Measurements from ENCODE around the gene SERP2. TPM values are rescaled to one million over a fixed set of nuclear protein-coding genes. Genes with fewer than 3 reads are reported as not detected.

The SERP2 gene
- total RNA-seq, 1 donor from 2014 or later: 1.8 TPM

- no peak overlapping the region for H3K27ac Mint-ChIP-seq (ENCODE audit: unreplicated experiment)
- H3K4me1 Mint-ChIP-seq (ENCODE audit: unreplicated experiment): peaks cover 6% of the 10 kb centered on the region
- DNase-seq (ENCODE audit: low spot score): no peak
- peaks cover 5% of the 10 kb centered on the region for H3K27me3 Mint-ChIP-seq (ENCODE audit: unreplicated experiment)
- no peaks in the 10 kb centered on the region for H3K36me3 Mint-ChIP-seq (ENCODE audit: low read depth, unreplicated experiment)
- H3K9me3 Mint-ChIP-seq (ENCODE audit: unreplicated experiment): no peaks in the 10 kb centered on the region
- TF ChIP-seq, protein P1, sequence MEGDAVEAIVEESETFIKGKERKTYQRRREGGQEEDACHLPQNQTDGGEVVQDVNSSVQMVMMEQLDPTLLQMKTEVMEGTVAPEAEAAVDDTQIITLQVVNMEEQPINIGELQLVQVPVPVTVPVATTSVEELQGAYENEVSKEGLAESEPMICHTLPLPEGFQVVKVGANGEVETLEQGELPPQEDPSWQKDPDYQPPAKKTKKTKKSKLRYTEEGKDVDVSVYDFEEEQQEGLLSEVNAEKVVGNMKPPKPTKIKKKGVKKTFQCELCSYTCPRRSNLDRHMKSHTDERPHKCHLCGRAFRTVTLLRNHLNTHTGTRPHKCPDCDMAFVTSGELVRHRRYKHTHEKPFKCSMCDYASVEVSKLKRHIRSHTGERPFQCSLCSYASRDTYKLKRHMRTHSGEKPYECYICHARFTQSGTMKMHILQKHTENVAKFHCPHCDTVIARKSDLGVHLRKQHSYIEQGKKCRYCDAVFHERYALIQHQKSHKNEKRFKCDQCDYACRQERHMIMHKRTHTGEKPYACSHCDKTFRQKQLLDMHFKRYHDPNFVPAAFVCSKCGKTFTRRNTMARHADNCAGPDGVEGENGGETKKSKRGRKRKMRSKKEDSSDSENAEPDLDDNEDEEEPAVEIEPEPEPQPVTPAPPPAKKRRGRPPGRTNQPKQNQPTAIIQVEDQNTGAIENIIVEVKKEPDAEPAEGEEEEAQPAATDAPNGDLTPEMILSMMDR (IDR thresholded peaks at IDR 0.05; ENCODE audit: unreplicated experiment): no peak
- H3K4me3 Mint-ChIP-seq (ENCODE audit: unreplicated experiment): no peak overlapping the region
These were observed 22.7 kb upstream of the SERP2 start for GRCh38 chr13:44350775-44351504.

GRCh38 chr13:44351505-44351854 is 22.1 kb upstream of the SERP2 start:
- TF ChIP-seq, protein P1 (IDR thresholded peaks at IDR 0.05; ENCODE audit: unreplicated experiment): no peak
- Mint-ChIP-seq H3K27me3 (ENCODE audit: unreplicated experiment) (peaks cover 5% of the 10 kb centered on the region), H3K27ac (ENCODE audit: unreplicated experiment) (no peak overlapping the region), H3K36me3 (ENCODE audit: low read depth, unreplicated experiment) (no peaks in the 10 kb centered on the region), H3K4me1 (ENCODE audit: unreplicated experiment) (peaks cover 6% of the 10 kb centered on the region), H3K9me3 (ENCODE audit: unreplicated experiment) (no peaks in the 10 kb centered on the region), H3K4me3 (ENCODE audit: unreplicated experiment) (no peak overlapping the region)
- no peak for DNase-seq (ENCODE audit: low spot score)

- Mint-ChIP-seq H3K36me3 (ENCODE audit: low read depth, unreplicated experiment) (no peaks in the 10 kb centered on the region), H3K4me3 (ENCODE audit: unreplicated experiment) (no peak overlapping the region), H3K9me3 (ENCODE audit: unreplicated experiment) (no peaks in the 10 kb centered on the region), H3K27ac (ENCODE audit: unreplicated experiment) (no peak overlapping the region), H3K27me3 (ENCODE audit: unreplicated experiment) (peaks cover 9% of the 10 kb centered on the region), H3K4me1 (ENCODE audit: unreplicated experiment) (peaks cover 6% of the 10 kb centered on the region)
- TF ChIP-seq, protein P1 (IDR thresholded peaks at IDR 0.05; ENCODE audit: unreplicated experiment): no peak
- DNase-seq (ENCODE audit: low spot score): no peak
These were observed 21.4 kb upstream of the SERP2 start for GRCh38 chr13:44352202-44352601.

GRCh38 chr13:44352671-44353070 is 21.0 kb upstream of the SERP2 start:
- H3K36me3 Mint-ChIP-seq (ENCODE audit: low read depth, unreplicated experiment): no peaks in the 10 kb centered on the region
- no peak for DNase-seq (ENCODE audit: low spot score)

DNA sequence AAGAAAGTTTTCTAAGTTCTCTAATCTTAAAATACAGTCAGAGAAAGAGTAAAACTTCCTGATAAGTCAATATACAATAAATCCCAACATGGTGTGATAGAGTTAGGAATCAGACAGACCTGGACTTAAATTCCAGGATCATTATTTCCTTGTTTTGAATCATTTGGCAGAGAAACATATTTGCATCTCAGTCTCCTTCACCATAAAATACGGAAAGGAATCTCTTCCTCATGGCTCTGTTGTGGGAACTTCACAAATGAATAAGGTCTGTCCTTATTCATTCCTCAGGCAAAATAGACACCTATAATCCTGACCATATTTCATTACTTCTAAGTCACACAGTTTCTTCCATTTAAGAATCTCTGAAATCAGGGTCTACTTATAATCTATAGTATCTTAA is 19.3 kb upstream of the SERP2 start:
- TF ChIP-seq, protein P1 (IDR thresholded peaks at IDR 0.05; ENCODE audit: unreplicated experiment): no peak
- Mint-ChIP-seq H3K27ac (ENCODE audit: unreplicated experiment) (no peak overlapping the region), H3K27me3 (ENCODE audit: unreplicated experiment) (peaks cover 10% of the 10 kb centered on the region), H3K4me3 (ENCODE audit: unreplicated experiment) (no peak overlapping the region), H3K9me3 (ENCODE audit: unreplicated experiment) (no peaks in the 10 kb centered on the region), H3K36me3 (ENCODE audit: low read depth, unreplicated experiment) (no peaks in the 10 kb centered on the region), H3K4me1 (ENCODE audit: unreplicated experiment) (peaks cover 6% of the 10 kb centered on the region)
- DNase-seq (ENCODE audit: low spot score): no peak

More at GRCh38 chr13:44352671-44353070, 21.0 kb upstream of the SERP2 start:
- TF ChIP-seq, protein P1 (IDR thresholded peaks at IDR 0.05; ENCODE audit: unreplicated experiment): no peak
- no peaks in the 10 kb centered on the region for H3K9me3 Mint-ChIP-seq (ENCODE audit: unreplicated experiment)
- H3K27ac Mint-ChIP-seq (ENCODE audit: unreplicated experiment): no peak overlapping the region
- H3K4me3 Mint-ChIP-seq (ENCODE audit: unreplicated experiment): no peak overlapping the region
- peaks cover 6% of the 10 kb centered on the region for H3K4me1 Mint-ChIP-seq (ENCODE audit: unreplicated experiment)
- H3K27me3 Mint-ChIP-seq (ENCODE audit: unreplicated experiment): peaks cover 10% of the 10 kb centered on the region

All from endothelial cell (in vitro differentiated cells).